KMS-11 (cell line): ENCODE data around the gene VAV2.

ENCODE experiments used
- H2AFZ ChIP-seq: fragments of 200-600 bp; sonication (generic); 2 replicates; pipeline ENCODE4 v1.6.1; 2016; ENCODE audit warnings: antibody characterized with exemption, mixed run types, low read depth
- H3K27ac ChIP-seq: fragments of 200-600 bp; sonication (generic); 2 replicates; pipeline ENCODE4 v1.6.1; 2016; ENCODE audit warnings: mild to moderate bottlenecking, mixed run types
- H3K27me3 ChIP-seq: fragments of 200-600 bp; sonication (generic); 2 replicates; pipeline ENCODE4 v1.6.1; 2017; ENCODE audit warnings: mild to moderate bottlenecking, low read depth, mixed run types, moderate library complexity; ENCODE audit not compliant: insufficient read depth
- H3K36me3 ChIP-seq: fragments of 200-600 bp; sonication (generic); 2 replicates; pipeline ENCODE4 v1.6.1; 2017; ENCODE audit warnings: mild to moderate bottlenecking, mixed run types; ENCODE audit not compliant: insufficient read depth
- H3K4me1 ChIP-seq: fragments of 200-600 bp; sonication (generic); 2 replicates; pipeline ENCODE4 v1.6.1; 2016; ENCODE audit warnings: mild to moderate bottlenecking, low read depth, mixed run types; ENCODE audit not compliant: poor library complexity, severe bottlenecking
- H3K4me2 ChIP-seq: fragments of 200-600 bp; sonication (generic); 2 replicates; pipeline ENCODE4 v1.7.0; 2016; ENCODE audit warnings: mild to moderate bottlenecking, mixed run types
- H3K4me3 ChIP-seq: fragments of 200-600 bp; sonication (generic); IDR thresholded peaks from 2 replicates; pipeline ENCODE4 v1.6.1; 2017; ENCODE audit warnings: low read depth, low read length, mixed read lengths; ENCODE audit not compliant: insufficient read depth
- H3K79me2 ChIP-seq: fragments of 200-600 bp; sonication (generic); 2 replicates; pipeline ENCODE4 v1.6.1; 2016; ENCODE audit warnings: low read depth, mixed run types; ENCODE audit not compliant: insufficient read depth
- H3K9ac ChIP-seq: fragments of 200-600 bp; sonication (generic); 2 replicates; pipeline ENCODE4 v1.6.1; 2016; ENCODE audit warnings: mild to moderate bottlenecking, mixed run types
- H4K20me1 ChIP-seq: fragments of 200-600 bp; sonication (generic); 2 replicates; pipeline ENCODE4 v1.6.1; 2016; ENCODE audit warnings: mild to moderate bottlenecking, mixed run types; ENCODE audit not compliant: insufficient read depth
- CTCF ChIP-seq: fragments of 200-600 bp; sonication (generic); conservative IDR thresholded peaks from 2 replicates; pipeline ENCODE4 v1.6.1; 2017; ENCODE audit warnings: low read depth, mild to moderate bottlenecking, antibody characterized with exemption, low read length, moderate library complexity, mixed read lengths

The VAV2 gene

GRCh38 chr9:133843751-133844397 lies 148.2 kb downstream of the VAV2 start:
- H2AFZ ChIP-seq = no peak overlapping the region
- H3K4me2 ChIP-seq = no peak overlapping the region
- no peaks in the 10 kb centered on the region for H3K36me3 ChIP-seq
- H3K4me1 ChIP-seq = no peaks in the 10 kb centered on the region
- no peak overlapping the region for H3K4me3 ChIP-seq
- H3K27ac ChIP-seq = no peak overlapping the region
- H3K9ac ChIP-seq = no peak overlapping the region
- no peak for TF ChIP-seq CTCF
- H4K20me1 ChIP-seq = no peaks in the 10 kb centered on the region
- H3K27me3 ChIP-seq = no peaks in the 10 kb centered on the region
- H3K79me2 ChIP-seq = no peaks in the 10 kb centered on the region

- no peak overlapping the region for H2AFZ ChIP-seq
- H3K27ac ChIP-seq = no peak overlapping the region
- H3K4me3 ChIP-seq = no peak overlapping the region
- no peak overlapping the region for H3K4me2 ChIP-seq
- no peak overlapping the region for H3K9ac ChIP-seq
- no peaks in the 10 kb centered on the region for H3K36me3 ChIP-seq
- no peaks in the 10 kb centered on the region for H3K79me2 ChIP-seq
- no peak for TF ChIP-seq CTCF
- H3K4me1 ChIP-seq = no peaks in the 10 kb centered on the region
- no peaks in the 10 kb centered on the region for H3K27me3 ChIP-seq
- H4K20me1 ChIP-seq = no peaks in the 10 kb centered on the region
Measured at GRCh38 chr9:133843250-133843649, 148.9 kb downstream of the VAV2 start.

- H3K27me3 ChIP-seq = no peaks in the 10 kb centered on the region
Measured at GRCh38 chr9:133842721-133843227, 149.3 kb downstream of the VAV2 start.

GRCh38 chr9:133842174-133842573 lies 149.9 kb downstream of the VAV2 start:
- no peaks in the 10 kb centered on the region for H3K4me1 ChIP-seq
- H2AFZ ChIP-seq = no peak overlapping the region
- no peak overlapping the region for H3K4me3 ChIP-seq
- no peaks in the 10 kb centered on the region for H4K20me1 ChIP-seq
- no peak overlapping the region for H3K27ac ChIP-seq
- no peaks in the 10 kb centered on the region for H3K27me3 ChIP-seq
- no peak overlapping the region for H3K4me2 ChIP-seq
- no peaks in the 10 kb centered on the region for H3K36me3 ChIP-seq
- no peak for TF ChIP-seq CTCF
- H3K79me2 ChIP-seq = no peaks in the 10 kb centered on the region
- no peak overlapping the region for H3K9ac ChIP-seq

More at GRCh38 chr9:133842721-133843227, 149.3 kb downstream of the VAV2 start:
- Histone ChIP-seq H3K9ac (no peak overlapping the region), H2AFZ (no peak overlapping the region), H3K4me3 (no peak overlapping the region), H3K4me1 (no peaks in the 10 kb centered on the region), H3K27ac (no peak overlapping the region), H4K20me1 (no peaks in the 10 kb centered on the region), H3K79me2 (no peaks in the 10 kb centered on the region), H3K4me2 (no peak overlapping the region), H3K36me3 (no peaks in the 10 kb centered on the region)
- no peak for TF ChIP-seq CTCF
